HUES64 (cell line): Measurements from ENCODE around the gene FGF21.
A peak's percentile ranks its signal among the peaks of the same experiment; 100 is the strongest.

ENCODE experiments used
- H3K27ac ChIP-seq: 2 replicates; pipeline ENCODE4 v1.7.0; 2013; ENCODE audit warnings: low read depth, low read length, inconsistent platforms
- H3K27me3 ChIP-seq: 2 replicates; pipeline ENCODE4 v1.6.1; 2013; ENCODE audit warnings: mild to moderate bottlenecking, low read length; ENCODE audit not compliant: insufficient read depth
- H3K36me3 ChIP-seq: 2 replicates; pipeline ENCODE4 v1.6.1; 2013; ENCODE audit warnings: mild to moderate bottlenecking, low read length; ENCODE audit not compliant: insufficient read depth
- H3K4me1 ChIP-seq: 2 replicates; pipeline ENCODE4 v1.6.1; 2013; ENCODE audit warnings: mild to moderate bottlenecking, low read length, moderate library complexity; ENCODE audit not compliant: insufficient read depth
- H3K4me3 ChIP-seq: 2 replicates; pipeline ENCODE4 v1.5.1; 2013; ENCODE audit warnings: mild to moderate bottlenecking, low read length, moderate library complexity
- H3K9ac ChIP-seq: 2 replicates; pipeline ENCODE4 v1.6.1; 2013; ENCODE audit warnings: mild to moderate bottlenecking, low read depth, low read length
- H3K9me3 ChIP-seq: 2 replicates; pipeline ENCODE4 v1.6.1; 2013; ENCODE audit warnings: low read depth, low read length; ENCODE audit not compliant: insufficient read depth
- WGBS: fragments of 150-250, 120-280 bp; methylation state at CpG from one replicate; pipeline ENCODE4 v1.1.7; 2013; ENCODE audit warnings: missing lambda C conversion rate; 5-methylcytosine and 5-hydroxymethylcytosine counted together

FGF21 gene

GRCh38 chr19:48735031-48735615, 20.2 kb upstream of the FGF21 start:
- Histone ChIP-seq H3K4me3 (peak overlapping the region; percentile 62), H3K36me3 (no peaks in the 10 kb centered on the region), H3K27me3 (peaks cover 12% of the 10 kb centered on the region), H3K27ac (peak overlapping the region; percentile 47; the same call in 1 of the 2 replicates), H3K9me3 (no peaks in the 10 kb centered on the region), H3K4me1 (0 out of 2 replicates have a peak, but pooled peaks cover 3% of the 10 kb centered on the region), H3K9ac (peak overlapping the region; percentile 43)
- WGBS: 1% methylated on average over 38 of the region's 38 CpGs

GRCh38 chr19:48737360-48737998, 17.8 kb upstream of the FGF21 start:
- H3K36me3 ChIP-seq: no peaks in the 10 kb centered on the region
- H3K9me3 ChIP-seq: no peaks in the 10 kb centered on the region
- no peak overlapping the region for H3K27ac ChIP-seq
- peak overlapping the region; percentile 4; the same call in 1 of the 2 replicates for H3K4me3 ChIP-seq
- 0 out of 2 replicates have a peak, but pooled peaks cover 12% of the 10 kb centered on the region for H3K4me1 ChIP-seq
- WGBS: 83% methylated on average over 22 of the region's 22 CpGs
- peaks cover 18% of the 10 kb centered on the region for H3K27me3 ChIP-seq
- H3K9ac ChIP-seq: no peak overlapping the region

- Histone ChIP-seq H3K4me3 (peak overlapping the region; percentile 69), H3K27ac (no peak overlapping the region), H3K4me1 (0 out of 2 replicates have a peak, but pooled peaks cover 12% of the 10 kb centered on the region), H3K9ac (0 out of 2 replicates have a peak overlapping the region, but pooled peaks have one; percentile 21), H3K9me3 (no peaks in the 10 kb centered on the region), H3K36me3 (no peaks in the 10 kb centered on the region), H3K27me3 (peaks cover 18% of the 10 kb centered on the region)
- WGBS: 2% methylated on average over 95 of the region's 96 CpGs
Observed at GRCh38 chr19:48738557-48739403, 16.5 kb upstream of the FGF21 start.

- Histone ChIP-seq H3K36me3 (no peaks in the 10 kb centered on the region), H3K27ac (no peak overlapping the region), H3K4me1 (0 out of 2 replicates have a peak, but pooled peaks cover 12% of the 10 kb centered on the region), H3K4me3 (peak overlapping the region; percentile 69), H3K27me3 (peaks cover 18% of the 10 kb centered on the region), H3K9ac (0 out of 2 replicates have a peak overlapping the region, but pooled peaks have one; percentile 21), H3K9me3 (no peaks in the 10 kb centered on the region)
- 13% methylated on average over 51 of the region's 51 CpGs for WGBS
Observed at GRCh38 chr19:48739404-48740163, 15.7 kb upstream of the FGF21 start.

GRCh38 chr19:48740164-48740972, 15.0 kb upstream of the FGF21 start, which contains the start of gene RASIP1:
TSS of gene RASIP1 (minus strand) at chr19:48740610. CDS start at chr19:48740282, 328 bp downstream.
- no peaks in the 10 kb centered on the region for H3K9me3 ChIP-seq
- H3K27me3 ChIP-seq: peaks cover 18% of the 10 kb centered on the region
- no peak within 1 kb of the TSS for H3K27ac ChIP-seq
- peak within 1 kb of the TSS; percentile 69 for H3K4me3 ChIP-seq
- H3K9ac ChIP-seq: 0 out of 2 replicates have a peak within 1 kb of the TSS, but pooled peaks have one; percentile 21
- no peaks in the 10 kb centered on the region for H3K36me3 ChIP-seq
- peaks cover 12% of the 10 kb centered on the region; the same call in 1 of the 2 replicates for H3K4me1 ChIP-seq
- WGBS: 76% methylated on average over 27 of the region's 27 CpGs

- H3K9me3 ChIP-seq: no peaks in the 10 kb centered on the region
- peaks cover 18% of the 10 kb centered on the region for H3K27me3 ChIP-seq
- H3K4me1 ChIP-seq: peaks cover 15% of the 10 kb centered on the region; the same call in 1 of the 2 replicates
- H3K9ac ChIP-seq: no peak overlapping the region
- WGBS: 66% methylated on average over 35 of the region's 35 CpGs
- H3K36me3 ChIP-seq: no peaks in the 10 kb centered on the region
- H3K4me3 ChIP-seq: peak overlapping the region; percentile 39
- no peak overlapping the region for H3K27ac ChIP-seq
Observed at GRCh38 chr19:48741129-48741999, 14.0 kb upstream of the FGF21 start.

- Histone ChIP-seq H3K27ac (no peak overlapping the region), H3K27me3 (peaks cover 18% of the 10 kb centered on the region), H3K4me3 (no peak overlapping the region), H3K9ac (no peak overlapping the region), H3K4me1 (peaks cover 15% of the 10 kb centered on the region; the same call in 1 of the 2 replicates), H3K36me3 (no peaks in the 10 kb centered on the region), H3K9me3 (no peaks in the 10 kb centered on the region)
- 95% methylated on average over 11 of the region's 11 CpGs for WGBS
Observed at GRCh38 chr19:48742096-48742495, 13.2 kb upstream of the FGF21 start.

GRCh38 chr19:48745208-48745995, 9.9 kb upstream of the FGF21 start:
- H3K4me1 ChIP-seq: peaks cover 11% of the 10 kb centered on the region; the same call in 1 of the 2 replicates
- H3K27ac ChIP-seq: no peak overlapping the region
- H3K27me3 ChIP-seq: peaks cover 3% of the 10 kb centered on the region; the same call in 1 of the 2 replicates
- 66% methylated on average over 33 of the region's 33 CpGs for WGBS
- no peak overlapping the region for H3K4me3 ChIP-seq
- H3K9ac ChIP-seq: no peak overlapping the region
- H3K36me3 ChIP-seq: peaks cover 19% of the 10 kb centered on the region
- no peaks in the 10 kb centered on the region for H3K9me3 ChIP-seq

- H3K36me3 ChIP-seq: peaks cover 24% of the 10 kb centered on the region
- peaks cover 6% of the 10 kb centered on the region; the same call in 1 of the 2 replicates for H3K4me1 ChIP-seq
- no peaks in the 10 kb centered on the region for H3K27me3 ChIP-seq
- peak overlapping the region; percentile 19; the same call in 1 of the 2 replicates for H3K9ac ChIP-seq
- H3K27ac ChIP-seq: peak overlapping the region; percentile 84; the same call in 1 of the 2 replicates
- WGBS: 94% methylated on average over 8 of the region's 8 CpGs
- peak overlapping the region; percentile 70 for H3K4me3 ChIP-seq
- H3K9me3 ChIP-seq: no peaks in the 10 kb centered on the region
Observed at GRCh38 chr19:48746110-48746509, 9.2 kb upstream of the FGF21 start.
